GM21723 (cell line): Measurements from ENCODE around the gene ADCK1.
"Not testable (repeated sequence)": the region's sequence is repeated elsewhere in the genome, so short reads cannot be mapped to it uniquely, and the experiment has no call there.

Source experiments
- ATAC-seq: cut with Tn5 transposase; IDR thresholded peaks from one replicate; pipeline ENCODE4 v1.9.1; 2021; ENCODE audit warnings: mild to moderate bottlenecking, moderate library complexity; ENCODE audit not compliant: unreplicated experiment

Gene ADCK1

GRCh38 chr14:77926942-77927341, 127.0 kb downstream of the ADCK1 start:
- no peak for ATAC-seq

GRCh38 chr14:77931441-77931840, 131.5 kb downstream of the ADCK1 start:
- no peak for ATAC-seq

- ATAC-seq: no peak
Measured at GRCh38 chr14:77936138-77936639, 136.3 kb downstream of the ADCK1 start.

GRCh38 chr14:77947372-77947771, 147.5 kb downstream of the ADCK1 start:
- no peak for ATAC-seq

GRCh38 chr14:77950371-77951063, 150.6 kb downstream of the ADCK1 start:
- no peak for ATAC-seq

- no peak for ATAC-seq
Measured at GRCh38 chr14:77955816-77956484, 156.0 kb downstream of the ADCK1 start.

GRCh38 chr14:77959686-77960085, 159.8 kb downstream of the ADCK1 start:
- not testable (repeated sequence) for ATAC-seq

- no peak for ATAC-seq
Measured at GRCh38 chr14:77961847-77962580, 162.1 kb downstream of the ADCK1 start.

GRCh38 chr14:77962731-77963520, 163.0 kb downstream of the ADCK1 start:
- ATAC-seq: no peak

- ATAC-seq: no peak
Measured at GRCh38 chr14:77964586-77964985, 164.7 kb downstream of the ADCK1 start.

- ATAC-seq: no peak
Measured at GRCh38 chr14:77965050-77965449, 165.1 kb downstream of the ADCK1 start.

- ATAC-seq: peak; percentile 89
Measured at GRCh38 chr14:77965919-77966435, 166.1 kb downstream of the ADCK1 start.

- ATAC-seq: no peak
Measured at GRCh38 chr14:77967110-77967509, 167.2 kb downstream of the ADCK1 start.

- ATAC-seq: no peak
Measured at GRCh38 chr14:77970646-77971045, 170.7 kb downstream of the ADCK1 start.

- no peak for ATAC-seq
Measured at GRCh38 chr14:77973246-77973645, 173.3 kb downstream of the ADCK1 start.

GRCh38 chr14:77976591-77976990, 176.7 kb downstream of the ADCK1 start:
- no peak for ATAC-seq

GRCh38 chr14:77979171-77979570, 179.3 kb downstream of the ADCK1 start:
- no peak for ATAC-seq

- ATAC-seq: no peak
Measured at GRCh38 chr14:77979666-77980351, 179.9 kb downstream of the ADCK1 start.

- ATAC-seq: no peak
Measured at GRCh38 chr14:77980475-77981321, 180.8 kb downstream of the ADCK1 start.
